Tibial nerve (tissue), 4 donors: Measurements from ENCODE around the gene TSPAN7. TPM values are rescaled to one million over a fixed set of nuclear protein-coding genes. Genes with fewer than 3 reads are reported as not detected.

ENCODE experiments used
- DNase-seq, 2 donors: peaks; one replicate each; pipeline ENCODE4 v3.0.0-alpha.2; 2019; ENCODE audit warnings: low spot score in 2 of 2
- H3K27ac ChIP-seq, 4 donors: fragments of 200-600 bp; sonication (generic) in 3 of 4; one replicate each; pipeline ENCODE4 v1.5.1; 2017 to 2019; ENCODE audit warnings: mild to moderate bottlenecking in 1 of 4
- H3K27me3 ChIP-seq, 2 donors: fragments of 200-600 bp; sonication (generic) in 1 of 2; one replicate each; pipeline versions ENCODE4 v1.5.1 to v1.6.0; 2017 to 2019
- H3K36me3 ChIP-seq, 3 donors: fragments of 200-600 bp; sonication (generic); one replicate each; pipeline ENCODE4 v1.5.1; 2018 to 2019
- H3K4me1 ChIP-seq, 4 donors: fragments of 200-600 bp; sonication (generic) in 3 of 4; one replicate each; pipeline ENCODE4 v1.5.1; 2017 to 2019
- H3K4me3 ChIP-seq, 4 donors: fragments of 200-600 bp; sonication (generic) in 3 of 4; one replicate each; pipeline ENCODE4 v1.5.1; 2017 to 2019; ENCODE audit warnings: mild to moderate bottlenecking in 1 of 4, moderate library complexity in 1 of 4
- H3K9me3 ChIP-seq, 4 donors: fragments of 200-600 bp; sonication (generic) in 3 of 4; one replicate each; pipeline ENCODE4 v1.5.1; 2017 to 2019
- CTCF ChIP-seq, 5 experiments: fragments of 200-600 bp in 3 of 5; fragments of 450-650 bp in 2 of 5; sonication (generic) in 3 of 5; IDR thresholded peaks; one replicate each; pipeline ENCODE4 v1.5.1; 2016 to 2019; ENCODE audit warnings: antibody characterized with exemption in 5 of 5, mild to moderate bottlenecking in 3 of 5, moderate library complexity in 2 of 5
- EP300 ChIP-seq, 2 donors: sonication (generic); formaldehyde crosslinking; IDR thresholded peaks; one replicate each; pipeline ENCODE4 v1.6.1; 2017; ENCODE audit warnings: antibody characterized with exemption in 2 of 2, mild to moderate bottlenecking in 1 of 2
- POLR2A ChIP-seq, 2 donors: fragments of 450-650 bp; IDR thresholded peaks; one replicate each; pipeline ENCODE4 v1.6.1; 2017; ENCODE audit warnings: antibody characterized with exemption in 2 of 2, mild to moderate bottlenecking in 2 of 2, moderate library complexity in 2 of 2
- WGBS, 2 donors: methylation state at CpG; one replicate each; pipeline ENCODE4 v1.1.5; 2018; 5-methylcytosine and 5-hydroxymethylcytosine counted together
- total RNA-seq, 4 donors: library from RNA; depleted of rRNA; stranded (reverse); fragments of >200 nt; gene quantifications; one replicate each; pipeline ENCODE4 v1.1.0, GENCODE V29; 2016

Gene TSPAN7
- total RNA-seq, 4 donors from 2014 or later = 28.5 to 68.2 (median 40.5) TPM

- Histone ChIP-seq H3K4me1 (no peaks in the 10 kb centered on the region), H3K9me3 (no peaks in the 10 kb centered on the region), H3K4me3 (no peak overlapping the region), H3K27ac (no peak overlapping the region), H3K27me3 (peaks cover 0 to 4% of the 10 kb centered on the region in 2 donors), H3K36me3 (no peaks in the 10 kb centered on the region)
- 85 to 87% methylated on average over 3 of the region's 3 CpGs for WGBS, 2 donors
- DNase-seq = no peak
- TF ChIP-seq POLR2A (IDR thresholded peaks at IDR 0.05) = no peak
- TF ChIP-seq CTCF (IDR thresholded peaks at IDR 0.05) = no peak
- no peak for TF ChIP-seq EP300 (IDR thresholded peaks at IDR 0.05)
Measured at GRCh38 chrX:38606821-38607220, 45.5 kb downstream of the TSPAN7 start.

GRCh38 chrX:38607976-38608375 lies 46.6 kb downstream of the TSPAN7 start:
- no peak for DNase-seq
- 55 to 61% methylated on average over 4 of the region's 4 CpGs for WGBS, 2 donors
- Histone ChIP-seq H3K27ac (no peak overlapping the region), H3K36me3 (no peaks in the 10 kb centered on the region), H3K27me3 (peaks cover 0 to 4% of the 10 kb centered on the region in 2 donors), H3K4me1 (no peaks in the 10 kb centered on the region), H3K9me3 (no peaks in the 10 kb centered on the region), H3K4me3 (no peak overlapping the region)
- no peak for TF ChIP-seq CTCF (IDR thresholded peaks at IDR 0.05)
- no peak for TF ChIP-seq POLR2A (IDR thresholded peaks at IDR 0.05)
- no peak for TF ChIP-seq EP300 (IDR thresholded peaks at IDR 0.05)

GRCh38 chrX:38610849-38611248 lies 49.5 kb downstream of the TSPAN7 start:
- Histone ChIP-seq H3K9me3 (no peaks in the 10 kb centered on the region), H3K4me1 (no peaks in the 10 kb centered on the region), H3K27ac (no peak overlapping the region), H3K36me3 (no peaks in the 10 kb centered on the region), H3K27me3 (peaks cover 0 to 4% of the 10 kb centered on the region in 2 donors), H3K4me3 (no peak overlapping the region)
- TF ChIP-seq CTCF (IDR thresholded peaks at IDR 0.05) (no peak), EP300 (IDR thresholded peaks at IDR 0.05) (no peak), POLR2A (IDR thresholded peaks at IDR 0.05) (no peak)
- WGBS, 2 donors = 71 to 73% methylated on average over 6 of the region's 6 CpGs
- DNase-seq = no peak

GRCh38 chrX:38612281-38612680 lies 50.9 kb downstream of the TSPAN7 start:
- TF ChIP-seq EP300 (IDR thresholded peaks at IDR 0.05) (no peak), CTCF (IDR thresholded peaks at IDR 0.05) (no peak), POLR2A (IDR thresholded peaks at IDR 0.05) (no peak)
- peaks cover 0 to 4% of the 10 kb centered on the region in 2 donors for H3K27me3 ChIP-seq
- H3K9me3 ChIP-seq = no peaks in the 10 kb centered on the region
- no peak for DNase-seq
- H3K27ac ChIP-seq = no peak overlapping the region
- no peaks in the 10 kb centered on the region for H3K4me1 ChIP-seq
- no peak overlapping the region for H3K4me3 ChIP-seq
- H3K36me3 ChIP-seq = no peaks in the 10 kb centered on the region
- 66 to 79% methylated on average over 4 of the region's 4 CpGs for WGBS, 2 donors

GRCh38 chrX:38614485-38614884 lies 53.1 kb downstream of the TSPAN7 start:
- Histone ChIP-seq H3K4me3 (no peak overlapping the region), H3K9me3 (no peaks in the 10 kb centered on the region), H3K36me3 (no peaks in the 10 kb centered on the region), H3K27ac (no peak overlapping the region), H3K27me3 (peaks cover 0 to 4% of the 10 kb centered on the region in 2 donors), H3K4me1 (no peaks in the 10 kb centered on the region)
- TF ChIP-seq POLR2A (IDR thresholded peaks at IDR 0.05) (no peak), CTCF (IDR thresholded peaks at IDR 0.05) (no peak), EP300 (IDR thresholded peaks at IDR 0.05) (no peak)
- DNase-seq = no peak
- 51 to 88% methylated on average over 2 of the region's 2 CpGs for WGBS, 2 donors
